ENCODE results near the gene ADAMTS6. TPM values are rescaled to one million over a fixed set of nuclear protein-coding genes. Genes with fewer than 3 reads are reported as not detected.
A peak's percentile ranks its signal among the peaks of the same experiment; 100 is the strongest.

ADAMTS6 gene
- total and polyA plus RNA-seq, 2 of the 13 experiments (the other 11 are each of a cell fraction or from before 2014, with no cell fraction given) = 3.1 to 8.2 TPM

DNA sequence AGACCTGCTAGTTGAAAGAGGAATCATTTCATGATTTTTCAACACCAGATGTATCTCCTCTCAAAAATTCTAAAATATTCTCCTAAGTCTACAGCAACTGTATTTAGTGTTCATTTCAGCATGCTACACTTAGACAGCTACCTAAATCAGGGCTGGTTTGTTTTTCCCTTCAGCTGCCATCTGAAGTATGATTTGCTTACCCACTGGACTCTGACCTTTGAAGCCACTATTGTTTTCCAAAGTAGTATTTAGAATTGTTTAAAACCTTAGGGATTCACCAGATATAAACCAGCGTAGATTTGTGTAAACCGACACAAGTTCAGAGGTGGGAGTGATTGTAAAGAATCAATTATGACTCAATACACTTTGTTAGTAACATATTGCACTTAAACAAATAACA, 193.1 kb downstream of the ADAMTS6 start (continued):
- TF ChIP-seq HNF4G (IDR thresholded peaks at IDR 0.05; ENCODE audit: borderline replicate concordance, low read depth, low read length) = peak; percentile 27; the same call in 1 of the 2 replicates
- TF ChIP-seq HNF4G (CRISPR knock-in tag; IDR thresholded peaks at IDR 0.05; ENCODE audit: borderline replicate concordance, low read depth) = no peak
- peak; percentile 48; the same call in 1 of the 2 replicates for TF ChIP-seq HNF4A (CRISPR knock-in tag; IDR thresholded peaks at IDR 0.05)
- TF ChIP-seq ZIK1 (CRISPR knock-in tag; IDR thresholded peaks at IDR 0.05; ENCODE audit: borderline replicate concordance, low read depth) = no peak

DNA sequence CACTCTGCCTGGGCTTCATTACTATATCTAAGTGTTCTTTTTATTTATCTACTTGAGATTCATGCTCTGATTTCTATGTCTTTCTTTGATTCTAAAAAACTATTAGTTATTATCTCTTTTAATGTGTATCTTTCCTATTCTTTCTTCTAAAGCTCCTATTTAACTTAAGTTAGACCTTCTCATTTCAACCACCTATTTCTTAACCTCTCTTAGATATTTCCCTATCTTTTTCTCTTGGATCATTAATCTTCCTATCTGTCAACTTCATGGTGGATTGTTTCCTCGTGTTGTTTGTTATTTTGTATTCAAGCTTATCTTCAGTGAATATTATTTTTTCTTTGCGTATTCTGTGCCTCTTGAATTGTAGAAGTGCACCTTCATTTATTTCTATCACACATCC, 202.1 kb downstream of the ADAMTS6 start:
- no peak for FAIRE-seq
- Histone ChIP-seq H3K9ac (ENCODE audit: insufficient read depth, low read depth, low read length) (no peak overlapping the region), H2AFZ (ENCODE audit: low read length) (no peak overlapping the region), H4K20me1 (ENCODE audit: insufficient read depth, low read length) (no peaks in the 10 kb centered on the region), H3K4me3 (replicated peaks in 1 of 3; ENCODE audit: insufficient read depth in 1 of 3, low read depth in 2 of 3, low read length in 3 of 3) (no peak overlapping the region), H3K4me2 (ENCODE audit: low read depth, low read length) (no peak overlapping the region), H3K4me1 (ENCODE audit: insufficient read depth, low read length) (no peaks in the 10 kb centered on the region), H3K79me2 (ENCODE audit: insufficient read depth, low read length) (no peaks in the 10 kb centered on the region), H3K9me3 (ENCODE audit: low read length) (no peaks in the 10 kb centered on the region), H3K27ac (ENCODE audit: extremely low read length, insufficient read depth, low read length) (no peak overlapping the region), H3K27me3 (ENCODE audit: control insufficient read depth in 1 of 2, insufficient read depth in 2 of 2, low read length in 2 of 2) (no peaks in the 10 kb centered on the region), H3K36me3 (replicated peaks in 1 of 2; ENCODE audit: control insufficient read depth in 1 of 2, insufficient read depth in 2 of 2, low read length in 2 of 2) (no peaks in the 10 kb centered on the region)
- in situ Hi-C loops (cut with HindIII; ENCODE audit: extremely low pct_ligation_motif_present, low pct_unique_long_range_greater_than_20kb) = no loop called here
- ChIA-PET CTCF (ENCODE audit: low intra/inter-chr PET ratio, low total read pairs) (no interaction called here), POLR2A (no interaction called here)
- no peak for ATAC-seq
- DNase-seq (ENCODE audit: low spot score) = no peak
- no TSS peak for BruUV-seq (replicated peaks)
- 64% methylated on average over 2 of the region's 2 CpGs for WGBS (ENCODE audit: low lambda C conversion rate)
- intact Hi-C loops (cut with micrococcal nuclease; ENCODE audit: unreplicated experiment) = no loop called here
- TF ChIP-seq BRCA1 (CRISPR knock-in tag; IDR thresholded peaks at IDR 0.05) (no peak), MED8 (CRISPR knock-in tag; IDR thresholded peaks at IDR 0.05; ENCODE audit: insufficient replicate concordance) (no peak), ZNF678 (CRISPR knock-in tag; IDR thresholded peaks at IDR 0.05) (no peak), RFX5 (IDR thresholded peaks at IDR 0.05; ENCODE audit: low read depth, low read length) (no peak), TAF15 (IDR thresholded peaks at IDR 0.05; ENCODE audit: low read depth, low read length, poor library complexity, severe bottlenecking) (no peak), ZNF260 (CRISPR knock-in tag; IDR thresholded peaks at IDR 0.05; ENCODE audit: borderline replicate concordance, low read depth) (no peak), NKX3-1 (CRISPR knock-in tag; IDR thresholded peaks at IDR 0.05) (no peak), SMYD3 (CRISPR knock-in tag; IDR thresholded peaks at IDR 0.05) (no peak), FLYWCH1 (CRISPR knock-in tag; IDR thresholded peaks at IDR 0.05) (no peak)
- TF ChIP-seq, protein P1, sequence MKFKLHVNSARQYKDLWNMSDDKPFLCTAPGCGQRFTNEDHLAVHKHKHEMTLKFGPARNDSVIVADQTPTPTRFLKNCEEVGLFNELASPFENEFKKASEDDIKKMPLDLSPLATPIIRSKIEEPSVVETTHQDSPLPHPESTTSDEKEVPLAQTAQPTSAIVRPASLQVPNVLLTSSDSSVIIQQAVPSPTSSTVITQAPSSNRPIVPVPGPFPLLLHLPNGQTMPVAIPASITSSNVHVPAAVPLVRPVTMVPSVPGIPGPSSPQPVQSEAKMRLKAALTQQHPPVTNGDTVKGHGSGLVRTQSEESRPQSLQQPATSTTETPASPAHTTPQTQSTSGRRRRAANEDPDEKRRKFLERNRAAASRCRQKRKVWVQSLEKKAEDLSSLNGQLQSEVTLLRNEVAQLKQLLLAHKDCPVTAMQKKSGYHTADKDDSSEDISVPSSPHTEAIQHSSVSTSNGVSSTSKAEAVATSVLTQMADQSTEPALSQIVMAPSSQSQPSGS (CRISPR knock-in tag; IDR thresholded peaks at IDR 0.05) = no peak
- TF ChIP-seq, protein P2, sequence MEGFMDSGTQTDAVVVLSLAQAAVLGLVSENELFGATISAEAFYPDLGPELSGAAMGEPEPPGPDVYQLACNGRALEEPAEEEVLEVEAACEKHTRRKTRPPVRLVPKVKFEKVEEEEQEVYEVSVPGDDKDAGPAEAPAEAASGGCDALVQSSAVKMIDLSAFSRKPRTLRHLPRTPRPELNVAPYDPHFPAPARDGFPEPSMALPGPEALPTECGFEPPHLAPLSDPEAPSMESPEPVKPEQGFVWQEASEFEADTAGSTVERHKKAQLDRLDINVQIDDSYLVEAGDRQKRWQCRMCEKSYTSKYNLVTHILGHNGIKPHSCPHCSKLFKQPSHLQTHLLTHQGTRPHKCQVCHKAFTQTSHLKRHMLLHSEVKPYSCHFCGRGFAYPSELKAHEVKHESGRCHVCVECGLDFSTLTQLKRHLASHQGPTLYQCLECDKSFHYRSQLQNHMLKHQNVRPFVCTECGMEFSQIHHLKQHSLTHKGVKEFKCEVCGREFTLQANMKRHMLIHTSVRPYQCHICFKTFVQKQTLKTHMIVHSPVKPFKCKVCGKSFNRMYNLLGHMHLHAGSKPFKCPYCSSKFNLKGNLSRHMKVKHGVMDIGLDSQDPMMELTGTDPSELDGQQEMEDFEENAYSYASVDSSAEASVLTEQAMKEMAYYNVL (CRISPR knock-in tag; IDR thresholded peaks at IDR 0.05; ENCODE audit: borderline replicate concordance) = no peak
- TF ChIP-seq, protein P3, sequence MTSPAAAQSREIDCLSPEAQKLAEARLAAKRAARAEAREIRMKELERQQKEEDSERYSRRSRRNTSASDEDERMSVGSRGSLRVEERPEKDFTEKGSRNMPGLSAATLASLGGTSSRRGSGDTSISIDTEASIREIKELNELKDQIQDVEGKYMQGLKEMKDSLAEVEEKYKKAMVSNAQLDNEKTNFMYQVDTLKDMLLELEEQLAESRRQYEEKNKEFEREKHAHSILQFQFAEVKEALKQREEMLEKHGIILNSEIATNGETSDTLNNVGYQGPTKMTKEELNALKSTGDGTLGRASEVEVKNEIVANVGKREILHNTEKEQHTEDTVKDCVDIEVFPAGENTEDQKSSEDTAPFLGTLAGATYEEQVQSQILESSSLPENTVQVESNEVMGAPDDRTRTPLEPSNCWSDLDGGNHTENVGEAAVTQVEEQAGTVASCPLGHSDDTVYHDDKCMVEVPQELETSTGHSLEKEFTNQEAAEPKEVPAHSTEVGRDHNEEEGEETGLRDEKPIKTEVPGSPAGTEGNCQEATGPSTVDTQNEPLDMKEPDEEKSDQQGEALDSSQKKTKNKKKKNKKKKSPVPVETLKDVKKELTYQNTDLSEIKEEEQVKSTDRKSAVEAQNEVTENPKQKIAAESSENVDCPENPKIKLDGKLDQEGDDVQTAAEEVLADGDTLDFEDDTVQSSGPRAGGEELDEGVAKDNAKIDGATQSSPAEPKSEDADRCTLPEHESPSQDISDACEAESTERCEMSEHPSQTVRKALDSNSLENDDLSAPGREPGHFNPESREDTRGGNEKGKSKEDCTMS (CRISPR knock-in tag; conservative IDR thresholded peaks at IDR 0.05) = no peak
- TF ChIP-seq, protein P4, sequence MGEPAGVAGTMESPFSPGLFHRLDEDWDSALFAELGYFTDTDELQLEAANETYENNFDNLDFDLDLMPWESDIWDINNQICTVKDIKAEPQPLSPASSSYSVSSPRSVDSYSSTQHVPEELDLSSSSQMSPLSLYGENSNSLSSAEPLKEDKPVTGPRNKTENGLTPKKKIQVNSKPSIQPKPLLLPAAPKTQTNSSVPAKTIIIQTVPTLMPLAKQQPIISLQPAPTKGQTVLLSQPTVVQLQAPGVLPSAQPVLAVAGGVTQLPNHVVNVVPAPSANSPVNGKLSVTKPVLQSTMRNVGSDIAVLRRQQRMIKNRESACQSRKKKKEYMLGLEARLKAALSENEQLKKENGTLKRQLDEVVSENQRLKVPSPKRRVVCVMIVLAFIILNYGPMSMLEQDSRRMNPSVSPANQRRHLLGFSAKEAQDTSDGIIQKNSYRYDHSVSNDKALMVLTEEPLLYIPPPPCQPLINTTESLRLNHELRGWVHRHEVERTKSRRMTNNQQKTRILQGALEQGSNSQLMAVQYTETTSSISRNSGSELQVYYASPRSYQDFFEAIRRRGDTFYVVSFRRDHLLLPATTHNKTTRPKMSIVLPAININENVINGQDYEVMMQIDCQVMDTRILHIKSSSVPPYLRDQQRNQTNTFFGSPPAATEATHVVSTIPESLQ (CRISPR knock-in tag; conservative IDR thresholded peaks at IDR 0.05) = no peak
